SK-N-SH (cell line): ENCODE measurements around the gene ITGB8.

Experiments used
- CHD2 ChIP-seq: fragments of 150-350 bp; IDR thresholded peaks from 2 replicates; pipeline ENCODE4 v1.6.1; 2018; ENCODE audit warnings: low read length; ENCODE audit not compliant: partially characterized antibody
- CTCF ChIP-seq: fragments of 200-600 bp; sonication (generic); IDR thresholded peaks from 2 replicates; pipeline ENCODE4 v1.6.1; 2017; ENCODE audit warnings: antibody characterized with exemption, mild to moderate bottlenecking, moderate library complexity
- EZH2phosphoT487 ChIP-seq: fragments of 200-600 bp; sonication (generic); IDR thresholded peaks from 2 replicates; pipeline ENCODE4 v1.6.1; 2017; ENCODE audit warnings: low read depth, mixed run types, mild to moderate bottlenecking, antibody characterized with exemption, moderate library complexity, borderline replicate concordance
- MAX ChIP-seq: IDR thresholded peaks from 2 replicates; pipeline ENCODE4 v1.4.0; 2012; ENCODE audit warnings: low read depth
- POLR2AphosphoS5 ChIP-seq: IDR thresholded peaks from 2 replicates; pipeline ENCODE4 v1.6.1; 2012; ENCODE audit warnings: low read depth, low read length

- TF ChIP-seq CTCF (no peak), CHD2 (no peak), MAX (no peak), EZH2phosphoT487 (no peak), POLR2AphosphoS5 (no peak)
Observed at GRCh38 chr7:20301311-20301939, 29.3 kb upstream of the ITGB8 start.
